GM15510 (cell line): Measurements from ENCODE around the gene TRABD2A.

ENCODE experiments used
- POLR2A ChIP-seq: IDR thresholded peaks from 3 replicates; pipeline ENCODE4 v1.6.1; 2011; ENCODE audit warnings: borderline replicate concordance; ENCODE audit not compliant: insufficient read length; ENCODE audit errors: extremely low read depth

The TRABD2A gene

DNA sequence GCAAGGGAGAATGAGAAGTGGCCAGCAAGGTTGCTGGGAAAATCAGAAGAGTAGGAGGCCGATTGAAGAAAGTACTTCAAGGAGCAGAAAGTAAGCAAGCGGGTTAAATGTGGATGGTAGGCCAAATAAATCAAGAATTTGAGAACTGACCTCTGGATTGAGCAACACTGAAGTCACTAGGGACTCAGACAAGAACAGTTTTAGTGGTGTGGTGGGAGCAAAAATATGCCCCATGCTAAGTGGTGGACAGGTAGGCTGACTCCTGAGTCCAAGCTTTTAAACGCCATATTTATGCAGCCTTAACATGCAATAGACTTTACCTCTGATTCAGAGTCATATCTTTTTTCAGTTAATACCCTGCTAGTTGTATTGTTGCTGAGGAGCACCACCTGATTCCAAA lies 4.5 kb downstream of the TRABD2A start:
- TF ChIP-seq POLR2A, result no peak

DNA sequence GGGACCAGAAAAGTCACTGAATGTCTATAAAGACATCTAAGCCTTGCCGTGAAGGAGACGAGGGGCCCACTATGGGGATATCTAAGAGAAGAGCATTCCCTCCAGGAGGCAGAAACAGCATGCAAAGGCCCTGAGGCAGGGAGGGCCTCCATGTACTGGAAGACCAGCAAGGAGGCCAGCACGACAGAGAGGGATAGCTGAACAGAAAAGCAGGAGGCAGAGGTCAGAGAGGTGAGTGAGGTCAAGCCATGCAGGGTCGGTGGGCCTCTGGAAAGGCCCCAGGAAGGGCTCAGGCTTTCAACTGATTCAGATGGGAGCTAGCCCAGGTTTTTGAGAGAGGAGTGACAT lies 5.7 kb downstream of the TRABD2A start:
- TF ChIP-seq POLR2A, result no peak

DNA sequence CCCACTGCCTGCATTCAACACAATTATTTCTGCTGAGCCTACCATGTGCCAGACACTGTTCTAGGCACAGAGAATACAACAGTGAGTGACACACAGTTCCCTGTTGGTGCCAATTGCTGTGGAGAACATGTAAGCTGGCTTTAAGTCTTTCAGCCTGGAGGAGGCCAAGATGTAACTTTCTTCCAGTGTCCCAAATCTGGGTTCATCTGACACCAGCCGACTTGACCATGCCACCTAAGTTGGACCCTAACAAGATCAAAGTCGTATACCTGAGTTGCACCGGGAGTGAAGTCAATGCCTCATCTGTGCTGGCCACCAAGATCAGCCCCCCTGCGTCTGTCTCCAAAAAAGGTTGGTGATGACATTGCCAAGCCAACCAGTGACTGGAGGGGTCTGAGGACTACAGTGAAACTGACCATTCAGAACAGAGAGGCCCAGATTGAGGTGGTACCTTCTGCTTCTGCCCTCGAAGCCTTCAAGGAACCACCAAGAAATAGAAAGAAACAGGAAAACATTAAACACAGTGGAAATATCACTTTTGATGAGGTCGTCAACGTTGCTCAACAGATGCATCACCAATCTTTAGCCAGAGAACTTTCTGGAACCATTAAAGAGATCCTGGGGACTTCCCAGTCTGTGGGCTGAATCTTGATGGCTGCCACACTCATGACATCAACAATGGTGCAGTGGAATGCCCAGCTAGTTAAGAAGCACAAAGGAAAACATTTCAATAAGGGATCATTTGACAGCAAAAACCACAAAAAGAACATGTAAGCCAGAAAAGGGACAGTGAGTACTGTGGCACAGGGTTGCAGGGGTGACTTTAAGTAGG lies 6.3 kb downstream of the TRABD2A start:
- TF ChIP-seq POLR2A, result no peak

DNA sequence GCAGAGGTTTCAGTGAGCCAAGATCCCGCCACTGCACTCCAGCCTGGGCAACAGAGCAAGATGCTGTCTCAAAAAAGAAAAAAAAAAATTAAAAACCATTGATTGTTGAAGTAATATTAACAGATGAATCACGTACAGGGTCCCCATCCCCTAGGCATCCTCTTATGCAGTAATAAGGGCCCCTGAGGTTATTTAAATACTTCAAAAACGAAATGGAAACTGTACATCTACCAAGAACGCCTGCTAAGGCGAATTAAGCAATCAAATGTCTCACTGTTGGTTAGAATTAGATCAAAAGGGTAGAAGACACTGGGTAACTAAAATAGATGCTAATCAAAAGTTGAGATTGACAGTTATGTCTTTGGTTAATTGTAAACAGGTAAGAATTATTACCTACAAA lies 7.5 kb downstream of the TRABD2A start:
- TF ChIP-seq POLR2A, result no peak

DNA sequence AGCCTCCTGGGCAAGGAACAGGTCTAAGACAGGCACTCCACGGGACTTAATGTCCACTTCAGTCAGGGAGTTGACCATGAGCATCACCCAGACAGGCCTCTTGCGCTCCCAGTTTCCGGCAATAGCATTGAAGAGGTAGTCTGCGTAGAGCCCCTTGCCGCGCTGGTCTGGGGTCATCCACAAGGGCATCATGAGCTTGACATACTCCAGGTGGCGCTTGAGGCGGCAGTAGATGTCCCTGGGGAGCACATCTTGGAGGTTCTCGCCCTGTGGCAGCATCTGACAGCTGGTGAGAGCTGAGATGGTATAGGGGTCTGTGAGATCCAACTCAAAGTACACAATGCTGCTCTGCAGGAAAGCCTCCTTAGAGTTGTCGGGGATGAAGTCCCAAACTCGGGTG lies 10.6 kb downstream of the TRABD2A start:
- no peak for TF ChIP-seq POLR2A

DNA sequence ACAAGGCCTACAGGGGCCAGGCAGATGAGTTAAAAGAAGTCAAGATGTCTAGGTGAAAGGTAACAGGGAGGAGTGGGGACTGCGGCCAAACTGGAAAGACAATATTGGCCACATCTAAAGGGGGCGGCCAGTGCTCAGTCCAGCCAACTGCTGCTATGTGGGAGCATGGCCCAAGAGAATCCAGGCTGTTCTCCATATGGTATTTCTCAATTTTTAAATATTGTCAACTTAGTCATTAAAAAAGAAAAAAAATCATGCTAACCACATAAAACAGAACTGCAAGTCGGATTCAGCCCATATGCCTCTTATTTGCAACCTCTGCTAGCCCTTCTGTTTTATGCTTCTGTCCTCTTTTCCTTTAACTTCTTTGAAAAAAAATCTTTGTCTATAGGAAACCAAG lies 14.8 kb downstream of the TRABD2A start:
- TF ChIP-seq POLR2A, result no peak

DNA sequence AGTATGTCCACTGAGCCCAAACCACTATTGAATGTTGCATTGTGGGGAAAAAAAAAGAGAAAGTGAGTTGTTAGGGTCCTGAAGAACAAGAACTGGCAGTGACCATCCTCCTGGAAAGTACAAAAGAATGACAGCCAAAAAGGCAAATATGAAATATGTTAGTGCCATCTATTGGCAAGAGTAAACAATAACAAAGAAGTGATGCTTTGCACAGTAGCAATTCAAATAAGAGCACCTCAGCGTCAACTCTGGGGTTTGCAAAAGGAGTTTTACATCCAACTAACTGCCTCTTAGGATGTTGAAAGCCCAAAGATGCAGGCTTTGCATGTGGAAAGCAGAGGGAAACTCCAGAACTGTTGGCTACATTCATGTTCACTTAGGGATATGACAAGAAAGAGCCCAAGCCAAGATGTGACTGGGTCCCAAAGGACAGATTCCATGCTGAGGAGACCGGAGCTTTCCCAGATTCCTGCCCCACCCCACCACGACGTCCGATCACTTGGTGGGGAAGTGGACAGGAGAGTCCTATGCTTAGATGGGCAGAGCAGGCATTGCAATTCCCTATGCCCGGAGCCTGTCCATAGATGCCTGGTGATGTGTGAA lies 15.6 kb downstream of the TRABD2A start:
- TF ChIP-seq POLR2A, result no peak

DNA sequence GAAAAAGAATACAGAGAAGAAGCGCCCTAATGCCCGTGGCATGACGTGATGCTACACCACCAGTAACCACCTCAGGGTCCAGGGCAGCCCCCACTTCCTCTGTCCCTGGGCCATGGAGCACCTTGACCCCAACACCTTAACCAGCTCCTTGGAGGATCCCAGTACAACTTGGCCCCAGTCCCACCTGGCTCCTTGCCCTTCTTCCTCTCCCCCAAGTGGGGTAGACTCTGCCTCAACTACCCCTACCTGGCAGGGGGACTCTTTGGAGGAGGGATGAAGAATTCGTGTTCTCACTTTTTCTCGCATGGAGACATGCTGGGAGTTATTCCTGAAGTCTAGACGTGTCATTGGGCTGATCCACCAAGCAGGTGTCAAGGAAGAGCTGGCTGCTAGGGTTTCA lies 18.9 kb downstream of the TRABD2A start:
- TF ChIP-seq POLR2A, result no peak

DNA sequence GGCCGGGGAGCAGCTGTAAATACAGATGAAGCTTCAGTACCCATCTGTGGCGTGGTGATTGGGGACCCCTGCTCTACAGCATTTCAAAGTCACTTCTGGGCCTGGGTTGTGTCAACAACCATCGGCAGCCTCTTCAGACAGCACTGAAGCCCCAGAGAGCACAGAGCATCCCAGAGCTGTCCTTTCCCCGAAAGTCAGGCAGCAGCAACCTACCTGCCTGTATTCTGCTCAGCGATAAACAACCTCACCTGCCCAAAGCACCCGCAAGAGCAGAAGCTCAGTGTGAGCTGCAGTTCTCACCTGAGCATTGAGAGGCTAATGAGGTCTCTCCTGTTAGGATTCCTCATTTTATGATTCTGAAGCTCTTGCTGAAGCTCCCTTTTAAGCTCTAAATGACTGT lies 19.3 kb downstream of the TRABD2A start:
- no peak for TF ChIP-seq POLR2A

DNA sequence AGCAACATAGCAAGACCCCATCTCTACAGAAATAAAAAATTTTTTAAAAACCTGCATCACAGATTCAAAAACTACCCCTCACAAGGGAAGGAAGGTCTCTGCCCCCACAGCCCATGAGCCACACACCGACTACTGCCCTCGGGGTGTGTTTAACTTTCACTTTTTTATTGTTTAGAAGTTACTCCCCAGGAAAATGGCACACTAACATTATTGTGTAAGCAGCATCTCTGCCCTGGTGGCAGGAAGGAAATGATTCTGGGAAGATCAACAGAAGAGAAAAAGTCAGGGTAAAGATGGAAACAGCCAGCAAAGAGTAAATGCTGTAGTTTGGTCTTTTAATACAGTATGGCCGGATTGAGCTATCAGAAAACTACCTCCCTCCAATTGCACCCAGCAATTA lies 21.9 kb downstream of the TRABD2A start:
- TF ChIP-seq POLR2A, result no peak

DNA sequence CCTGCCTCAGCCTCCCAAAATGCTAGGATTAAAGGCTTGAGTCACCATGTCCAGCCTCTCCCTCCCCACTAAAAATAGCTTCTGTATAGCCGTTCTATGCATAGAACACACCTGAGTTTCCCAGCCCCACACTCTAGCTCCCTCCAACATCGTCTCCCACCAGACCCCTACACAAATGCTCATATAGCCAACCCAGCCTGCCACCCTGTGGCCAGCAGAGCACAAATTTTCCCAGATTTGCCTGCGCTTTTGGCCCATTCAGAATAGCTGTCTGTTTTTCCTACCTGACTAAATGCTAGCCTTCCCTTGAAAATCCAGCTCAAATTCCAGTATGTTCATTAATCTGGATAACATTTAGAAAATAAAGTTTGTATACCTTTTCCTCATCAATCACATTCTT lies 22.8 kb downstream of the TRABD2A start:
- TF ChIP-seq POLR2A, result no peak

DNA sequence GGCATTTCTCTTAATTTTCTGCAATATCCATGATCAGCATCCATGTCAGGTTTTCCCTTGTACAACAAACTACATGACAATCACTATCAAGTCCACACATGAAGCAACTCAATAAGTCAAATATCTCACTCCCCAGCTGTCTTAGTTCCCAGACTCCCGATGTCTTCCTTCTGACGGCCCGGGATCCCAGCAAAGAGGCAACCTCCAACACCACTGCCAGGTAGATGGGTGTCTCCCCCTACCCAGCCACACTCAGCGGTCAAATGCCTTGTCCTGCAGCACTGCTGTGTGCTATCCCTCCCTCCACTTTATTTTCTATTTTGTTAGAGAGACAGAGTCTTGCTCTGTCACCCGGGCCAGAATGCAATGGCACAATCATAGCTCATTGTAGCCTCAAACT lies 23.3 kb downstream of the TRABD2A start:
- TF ChIP-seq POLR2A, result no peak

DNA sequence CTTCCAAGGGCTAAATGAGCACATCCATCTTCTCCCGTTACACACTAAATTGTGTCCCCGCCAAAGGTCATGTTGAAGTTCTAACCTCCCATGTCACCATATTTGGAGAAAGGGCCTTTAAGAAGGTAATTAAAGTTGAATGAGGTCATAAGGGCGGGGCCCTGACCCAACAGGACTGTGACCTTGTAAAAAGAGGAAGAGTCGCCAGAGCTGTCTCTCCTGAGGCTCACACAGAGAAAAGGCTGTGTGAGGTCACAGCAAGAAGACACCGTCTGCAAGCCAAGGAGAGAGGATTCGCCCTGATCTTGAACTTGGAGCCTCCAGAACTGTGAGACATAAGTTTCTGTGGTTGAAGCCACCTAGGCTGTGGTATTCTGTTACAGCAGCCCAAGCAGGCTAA lies 24.1 kb downstream of the TRABD2A start:
- TF ChIP-seq POLR2A, result no peak

DNA sequence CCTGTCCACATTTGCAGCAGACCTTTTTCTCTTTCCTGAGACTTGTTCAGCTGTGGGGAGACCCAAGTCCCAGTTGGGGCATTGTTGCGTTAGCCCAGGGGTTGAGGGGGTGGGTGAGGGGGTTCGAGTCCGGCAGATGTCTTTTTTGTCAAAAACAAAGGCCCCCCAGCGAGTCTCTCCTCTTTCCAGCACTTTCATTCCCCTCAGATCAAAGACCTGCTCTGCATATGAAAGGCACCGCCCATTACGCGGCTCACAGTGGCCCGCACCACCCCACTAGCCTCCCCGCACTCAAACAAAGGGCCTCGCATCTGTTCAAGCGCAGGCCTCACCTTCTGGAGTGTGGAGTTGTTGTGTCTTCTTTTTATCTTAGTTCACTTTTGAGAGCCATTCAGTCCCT lies 25.2 kb downstream of the TRABD2A start:
- no peak for TF ChIP-seq POLR2A

DNA sequence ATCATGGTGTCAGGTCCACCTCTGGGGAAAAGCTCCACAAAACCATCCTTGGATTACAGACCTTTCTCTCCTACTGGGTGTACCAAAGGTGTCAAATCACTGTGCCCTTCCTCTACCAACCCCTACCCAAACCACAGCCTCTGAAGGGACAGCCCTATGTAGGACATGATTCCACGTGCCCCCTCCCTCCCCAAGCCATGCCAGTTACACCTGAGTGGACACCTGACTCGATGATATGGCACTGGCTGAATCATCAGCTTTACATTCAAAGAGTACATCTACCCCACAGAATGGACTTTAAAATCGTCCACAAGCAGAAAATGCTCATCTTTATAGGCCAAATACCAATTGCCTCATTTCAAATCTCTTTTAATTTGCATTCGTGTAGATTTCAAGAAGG lies 26.0 kb downstream of the TRABD2A start:
- no peak for TF ChIP-seq POLR2A

DNA sequence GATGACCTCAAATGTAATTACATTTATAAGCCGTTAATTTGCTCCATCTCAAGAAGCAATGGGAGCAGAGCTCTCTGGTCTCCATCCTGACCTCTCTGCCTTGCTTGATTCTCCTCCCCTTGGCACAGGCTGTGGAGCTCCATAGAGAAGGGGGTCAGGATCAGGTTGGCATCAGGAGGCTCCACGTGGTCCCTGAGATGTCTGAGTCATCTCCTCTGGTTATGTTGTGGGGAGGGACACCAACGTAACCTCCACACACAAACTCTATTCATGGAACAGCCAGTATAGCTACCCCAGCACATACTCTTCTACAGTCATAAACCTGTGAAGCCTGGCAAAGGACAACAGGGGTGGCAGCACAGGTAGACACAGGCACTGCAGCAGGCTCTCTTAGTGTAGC lies 29.0 kb downstream of the TRABD2A start:
- TF ChIP-seq POLR2A, result no peak
